ENCODE results near the gene PPP1R36. TPM values are rescaled to one million over a fixed set of nuclear protein-coding genes. Genes with fewer than 3 reads are reported as not detected.
A peak's percentile ranks its signal among the peaks of the same experiment; 100 is the strongest.
"Not testable (repeated sequence)": the region's sequence is repeated elsewhere in the genome, so short reads cannot be mapped to it uniquely, and the experiment has no call there.

PPP1R36 gene
- total RNA-seq, 1 donor from 2014 or later = 0.33 TPM

DNA sequence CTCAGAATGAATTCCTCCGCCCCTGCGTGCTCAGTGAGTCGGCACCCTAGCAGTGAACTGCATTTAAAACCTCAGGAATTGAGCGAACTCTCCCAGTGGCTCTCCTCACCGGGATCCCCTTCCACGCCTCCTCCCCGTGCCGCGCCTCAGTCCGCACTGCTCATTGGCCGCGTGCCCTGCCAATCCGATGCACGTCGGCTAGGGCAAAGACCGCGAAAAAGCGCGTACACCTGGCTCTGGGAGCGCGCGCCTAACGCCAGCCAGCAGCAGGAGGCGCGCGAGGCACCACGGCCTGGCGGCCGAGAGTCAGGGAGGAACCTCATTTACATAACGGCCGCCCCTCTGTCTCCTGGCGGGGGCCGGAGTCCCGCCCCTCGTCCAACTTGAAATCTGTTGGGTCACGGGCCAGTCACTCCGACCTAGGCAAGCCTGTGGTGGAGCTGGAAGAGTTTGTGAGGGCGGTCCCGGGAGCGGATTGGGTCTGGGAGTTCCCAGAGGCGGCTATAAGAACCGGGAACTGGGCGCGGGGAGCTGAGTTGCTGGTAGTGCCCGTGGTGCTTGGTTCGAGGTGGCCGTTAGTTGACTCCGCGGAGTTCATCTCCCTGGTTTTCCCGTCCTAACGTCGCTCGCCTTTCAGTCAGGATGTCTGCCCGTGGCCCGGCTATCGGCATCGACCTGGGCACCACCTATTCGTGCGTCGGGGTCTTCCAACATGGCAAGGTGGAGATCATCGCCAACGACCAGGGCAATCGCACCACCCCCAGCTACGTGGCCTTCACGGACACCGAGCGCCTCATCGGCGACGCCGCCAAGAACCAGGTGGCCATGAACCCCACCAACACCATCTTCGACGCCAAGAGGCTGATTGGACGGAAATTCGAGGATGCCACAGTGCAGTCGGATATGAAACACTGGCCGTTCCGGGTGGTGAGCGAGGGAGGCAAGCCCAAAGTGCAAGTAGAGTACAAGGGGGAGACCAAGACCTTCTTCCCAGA, 9.3 kb upstream of the PPP1R36 start, which contains the start of gene HSPA2:
HSPA2 (plus strand) TSS at position 534 of the 995 bp plus-strand sequence; CDS start at position 643, 109 bp downstream.
- peak; percentile 98 for DNase-seq
- Mint-ChIP-seq H3K36me3 (ENCODE audit: low read depth) (peaks cover 9% of the 10 kb centered on the region), H3K9me3 (peaks cover 7% of the 10 kb centered on the region), H3K4me3 (peak within 1 kb of the TSS; percentile 86), H3K4me1 (peaks cover 20% of the 10 kb centered on the region), H3K27ac (peak within 1 kb of the TSS; percentile 93), H3K27me3 (peaks cover 46% of the 10 kb centered on the region)
- intact Hi-C loops (cut with micrococcal nuclease) = loop anchor here (1.0 to 5.0 kb wide), 5 partner anchors 37 to 898 kb away; partner anchors contain the start of gene ZBTB25

DNA sequence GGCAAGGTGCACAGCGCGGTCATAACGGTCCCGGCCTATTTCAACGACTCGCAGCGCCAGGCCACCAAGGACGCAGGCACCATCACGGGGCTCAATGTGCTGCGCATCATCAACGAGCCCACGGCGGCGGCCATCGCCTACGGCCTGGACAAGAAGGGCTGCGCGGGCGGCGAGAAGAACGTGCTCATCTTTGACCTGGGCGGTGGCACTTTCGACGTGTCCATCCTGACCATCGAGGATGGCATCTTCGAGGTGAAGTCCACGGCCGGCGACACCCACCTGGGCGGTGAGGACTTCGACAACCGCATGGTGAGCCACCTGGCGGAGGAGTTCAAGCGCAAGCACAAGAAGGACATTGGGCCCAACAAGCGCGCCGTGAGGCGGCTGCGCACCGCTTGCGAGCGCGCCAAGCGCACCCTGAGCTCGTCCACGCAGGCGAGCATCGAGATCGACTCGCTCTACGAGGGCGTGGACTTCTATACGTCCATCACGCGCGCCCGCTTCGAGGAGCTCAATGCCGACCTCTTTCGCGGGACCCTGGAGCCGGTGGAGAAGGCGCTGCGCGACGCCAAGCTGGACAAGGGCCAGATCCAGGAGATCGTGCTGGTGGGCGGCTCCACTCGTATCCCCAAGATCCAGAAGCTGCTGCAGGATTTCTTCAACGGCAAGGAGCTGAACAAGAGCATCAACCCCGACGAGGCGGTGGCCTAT, 8.3 kb upstream of the PPP1R36 start:
- Mint-ChIP-seq H3K27me3 (peaks cover 47% of the 10 kb centered on the region), H3K4me1 (peaks cover 20% of the 10 kb centered on the region), H3K9me3 (peaks cover 7% of the 10 kb centered on the region), H3K4me3 (peak overlapping the region; percentile 86), H3K36me3 (ENCODE audit: low read depth) (peaks cover 9% of the 10 kb centered on the region), H3K27ac (peak overlapping the region; percentile 45)
- DNase-seq = peak; percentile 74
- intact Hi-C loops (cut with micrococcal nuclease) = loop anchor here (2.0 to 5.0 kb wide), 4 partner anchors 95 to 899 kb away; no protein-coding TSS in a partner anchor

DNA sequence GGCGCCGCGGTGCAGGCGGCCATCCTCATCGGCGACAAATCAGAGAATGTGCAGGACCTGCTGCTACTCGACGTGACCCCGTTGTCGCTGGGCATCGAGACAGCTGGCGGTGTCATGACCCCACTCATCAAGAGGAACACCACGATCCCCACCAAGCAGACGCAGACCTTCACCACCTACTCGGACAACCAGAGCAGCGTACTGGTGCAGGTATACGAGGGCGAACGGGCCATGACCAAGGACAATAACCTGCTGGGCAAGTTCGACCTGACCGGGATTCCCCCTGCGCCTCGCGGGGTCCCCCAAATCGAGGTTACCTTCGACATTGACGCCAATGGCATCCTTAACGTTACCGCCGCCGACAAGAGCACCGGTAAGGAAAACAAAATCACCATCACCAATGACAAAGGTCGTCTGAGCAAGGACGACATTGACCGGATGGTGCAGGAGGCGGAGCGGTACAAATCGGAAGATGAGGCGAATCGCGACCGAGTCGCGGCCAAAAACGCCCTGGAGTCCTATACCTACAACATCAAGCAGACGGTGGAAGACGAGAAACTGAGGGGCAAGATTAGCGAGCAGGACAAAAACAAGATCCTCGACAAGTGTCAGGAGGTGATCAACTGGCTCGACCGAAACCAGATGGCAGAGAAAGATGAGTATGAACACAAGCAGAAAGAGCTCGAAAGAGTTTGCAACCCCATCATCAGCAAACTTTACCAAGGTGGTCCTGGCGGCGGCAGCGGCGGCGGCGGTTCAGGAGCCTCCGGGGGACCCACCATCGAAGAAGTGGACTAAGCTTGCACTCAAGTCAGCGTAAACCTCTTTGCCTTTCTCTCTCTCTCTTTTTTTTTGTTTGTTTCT, 7.6 kb upstream of the PPP1R36 start:
- H3K4me3 Mint-ChIP-seq = peak overlapping the region; percentile 86
- intact Hi-C loops (cut with micrococcal nuclease) = loop anchor here (2.0 to 5.0 kb wide), 4 partner anchors 95 to 899 kb away; no protein-coding TSS in a partner anchor
- no peak overlapping the region for H3K27ac Mint-ChIP-seq
- H3K4me1 Mint-ChIP-seq = peaks cover 20% of the 10 kb centered on the region
- peaks cover 9% of the 10 kb centered on the region for H3K36me3 Mint-ChIP-seq (ENCODE audit: low read depth)
- DNase-seq = no peak
- H3K27me3 Mint-ChIP-seq = peaks cover 47% of the 10 kb centered on the region
- H3K9me3 Mint-ChIP-seq = peaks cover 7% of the 10 kb centered on the region

DNA sequence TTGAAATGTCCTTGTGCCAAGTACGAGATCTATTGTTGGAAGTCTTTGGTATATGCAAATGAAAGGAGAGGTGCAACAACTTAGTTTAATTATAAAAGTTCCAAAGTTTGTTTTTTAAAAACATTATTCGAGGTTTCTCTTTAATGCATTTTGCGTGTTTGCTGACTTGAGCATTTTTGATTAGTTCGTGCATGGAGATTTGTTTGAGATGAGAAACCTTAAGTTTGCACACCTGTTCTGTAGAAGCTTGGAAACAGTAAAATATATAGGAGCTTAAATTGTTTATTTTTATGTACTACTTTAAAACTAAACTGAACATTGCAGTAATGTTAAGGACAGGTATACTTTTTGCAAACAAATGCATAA, 6.9 kb upstream of the PPP1R36 start:
- Mint-ChIP-seq H3K9me3 (peaks cover 7% of the 10 kb centered on the region), H3K4me3 (peak overlapping the region; percentile 86), H3K36me3 (ENCODE audit: low read depth) (peaks cover 9% of the 10 kb centered on the region), H3K4me1 (peaks cover 20% of the 10 kb centered on the region), H3K27me3 (peaks cover 47% of the 10 kb centered on the region), H3K27ac (no peak overlapping the region)
- intact Hi-C loops (cut with micrococcal nuclease) = loop anchor here (5.0 kb wide), 2 partner anchors 164 to 339 kb away; no protein-coding TSS in a partner anchor
- DNase-seq = peak; percentile 27

DNA sequence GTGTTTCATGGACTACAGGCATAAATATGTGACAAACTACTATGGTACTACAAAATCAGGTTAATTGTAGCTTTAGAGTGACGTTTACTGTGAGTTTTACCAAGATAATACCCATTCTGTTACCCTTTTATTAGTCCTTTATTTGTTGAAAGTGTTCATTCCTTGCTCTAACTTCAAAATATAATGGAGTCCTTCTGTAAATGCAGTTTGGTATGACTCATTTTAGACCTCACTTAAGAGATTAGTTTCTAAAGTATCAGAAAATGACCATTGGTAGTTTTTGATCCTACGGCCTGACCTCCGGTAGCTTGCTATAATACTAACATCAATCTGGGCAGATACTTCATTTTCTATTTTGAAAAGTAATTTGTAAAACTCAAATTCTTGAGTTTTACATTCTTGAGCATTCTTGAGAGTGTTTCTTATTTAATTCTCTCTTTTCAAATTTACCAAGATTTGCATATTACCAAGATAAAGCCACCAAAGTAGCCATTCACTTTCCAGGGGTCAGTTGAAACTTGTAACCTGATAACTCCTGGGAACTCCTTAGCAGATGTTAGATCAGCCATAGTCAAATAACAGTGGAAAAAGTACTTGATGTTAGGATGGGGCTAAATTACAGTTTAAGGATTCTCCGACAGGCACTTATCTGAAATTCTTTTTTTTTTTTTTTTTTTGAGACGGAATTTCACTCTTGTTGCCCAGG, 5.0 kb upstream of the PPP1R36 start:
- Mint-ChIP-seq H3K27me3 (peaks cover 54% of the 10 kb centered on the region), H3K27ac (no peak overlapping the region), H3K4me1 (peaks cover 21% of the 10 kb centered on the region), H3K9me3 (peaks cover 7% of the 10 kb centered on the region), H3K36me3 (ENCODE audit: low read depth) (peaks cover 9% of the 10 kb centered on the region), H3K4me3 (no peak overlapping the region)
- intact Hi-C loops (cut with micrococcal nuclease) = loop anchor here (5.0 kb wide), 2 partner anchors 163 to 338 kb away; no protein-coding TSS in a partner anchor
- no peak for DNase-seq

DNA sequence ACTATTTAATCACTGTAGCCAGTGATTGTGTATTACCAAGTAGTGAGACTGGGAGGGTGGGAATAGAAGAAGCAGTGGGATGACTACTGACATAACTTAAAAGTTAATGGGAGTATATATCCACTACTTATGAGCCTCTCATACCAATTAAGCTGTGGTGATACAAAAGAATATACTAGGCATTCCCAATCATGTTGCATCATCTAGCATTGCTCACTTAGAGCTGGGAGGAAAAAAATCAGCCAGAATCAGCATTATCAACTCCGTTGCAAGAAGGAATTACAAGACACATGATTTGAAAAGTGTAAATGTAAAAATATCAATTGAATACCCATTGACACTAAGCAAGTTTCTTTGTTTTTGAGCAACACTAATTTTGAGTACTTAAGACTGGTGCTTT, 745 bp upstream of the PPP1R36 start:
- peaks cover 50% of the 10 kb centered on the region for H3K27me3 Mint-ChIP-seq
- intact Hi-C loops (cut with micrococcal nuclease) = no loop called here
- no peak for DNase-seq
- H3K4me3 Mint-ChIP-seq = peak overlapping the region; percentile 58
- H3K36me3 Mint-ChIP-seq (ENCODE audit: low read depth) = peaks cover 2% of the 10 kb centered on the region
- no peaks in the 10 kb centered on the region for H3K9me3 Mint-ChIP-seq
- H3K4me1 Mint-ChIP-seq = peaks cover 10% of the 10 kb centered on the region
- H3K27ac Mint-ChIP-seq = no peak overlapping the region

DNA sequence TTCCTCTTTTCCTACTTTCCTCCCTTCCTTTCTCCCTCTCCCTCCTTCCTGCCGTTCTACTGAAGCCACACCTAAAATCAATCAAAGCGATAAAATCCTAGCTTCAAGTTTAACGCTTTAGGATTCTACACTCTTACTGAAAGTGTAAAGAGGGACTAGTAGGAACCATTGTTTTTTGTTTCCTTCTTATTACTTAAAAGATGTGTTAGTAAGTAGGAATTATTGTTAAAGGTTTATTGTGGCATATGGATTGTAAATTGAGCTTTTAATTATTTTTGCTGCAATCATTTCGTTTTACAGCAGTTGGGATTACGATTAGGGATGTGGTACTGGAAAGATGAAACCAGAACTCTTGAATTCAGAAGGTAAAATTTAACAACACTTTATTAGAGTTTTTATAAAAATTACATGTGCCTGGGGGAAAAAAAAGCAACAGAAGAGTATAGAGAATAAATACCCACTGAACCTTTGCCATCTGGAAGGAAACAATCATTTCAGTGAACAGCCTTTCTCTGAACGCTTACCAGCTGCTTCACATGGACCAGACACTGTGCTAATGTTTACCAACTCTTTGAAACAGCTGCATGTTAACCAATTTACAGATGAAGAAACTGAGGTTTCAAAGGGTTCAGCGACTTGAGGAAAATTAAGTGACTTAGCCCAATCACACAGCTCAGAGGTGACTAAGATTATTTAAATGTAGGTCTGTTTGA, 1.0 kb downstream of the PPP1R36 start:
- peaks cover 10% of the 10 kb centered on the region for H3K4me1 Mint-ChIP-seq

DNA sequence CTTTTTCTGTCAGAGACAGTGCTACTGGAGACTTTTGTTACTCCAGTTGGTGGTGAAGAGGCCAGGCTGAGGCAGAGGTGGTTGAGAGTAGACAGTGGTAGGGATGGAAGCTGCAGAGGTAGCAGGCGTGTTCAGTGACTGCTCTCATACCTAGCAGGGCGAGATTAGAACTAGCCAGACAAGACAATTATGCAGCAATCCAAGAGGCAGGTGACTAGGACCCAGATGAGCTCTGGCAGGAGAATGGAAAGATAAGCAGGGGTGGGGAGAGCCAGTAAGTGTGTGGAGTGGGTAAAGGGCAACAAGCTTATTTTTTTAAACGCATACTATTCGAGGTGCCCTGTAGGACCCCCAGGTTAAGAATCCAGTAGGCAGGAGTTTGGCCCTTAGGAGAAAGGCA, 4.8 kb downstream of the PPP1R36 start:
- H3K4me3 Mint-ChIP-seq = no peak overlapping the region
- H3K27me3 Mint-ChIP-seq = peaks cover 43% of the 10 kb centered on the region
- H3K4me1 Mint-ChIP-seq = peaks cover 6% of the 10 kb centered on the region
- no peak overlapping the region for H3K27ac Mint-ChIP-seq
- H3K9me3 Mint-ChIP-seq = no peaks in the 10 kb centered on the region
- intact Hi-C loops (cut with micrococcal nuclease) = no loop called here
- peak; percentile 50 for DNase-seq
- peaks cover 2% of the 10 kb centered on the region for H3K36me3 Mint-ChIP-seq (ENCODE audit: low read depth)

More for the DNA sequence above, 1.0 kb downstream of the PPP1R36 start:
- Mint-ChIP-seq H3K9me3 (no peaks in the 10 kb centered on the region), H3K27me3 (peaks cover 54% of the 10 kb centered on the region), H3K27ac (no peak overlapping the region), H3K4me3 (peak overlapping the region; percentile 59), H3K36me3 (ENCODE audit: low read depth) (peaks cover 2% of the 10 kb centered on the region)
- peak; percentile 32 for DNase-seq
- intact Hi-C loops (cut with micrococcal nuclease) = no loop called here

DNA sequence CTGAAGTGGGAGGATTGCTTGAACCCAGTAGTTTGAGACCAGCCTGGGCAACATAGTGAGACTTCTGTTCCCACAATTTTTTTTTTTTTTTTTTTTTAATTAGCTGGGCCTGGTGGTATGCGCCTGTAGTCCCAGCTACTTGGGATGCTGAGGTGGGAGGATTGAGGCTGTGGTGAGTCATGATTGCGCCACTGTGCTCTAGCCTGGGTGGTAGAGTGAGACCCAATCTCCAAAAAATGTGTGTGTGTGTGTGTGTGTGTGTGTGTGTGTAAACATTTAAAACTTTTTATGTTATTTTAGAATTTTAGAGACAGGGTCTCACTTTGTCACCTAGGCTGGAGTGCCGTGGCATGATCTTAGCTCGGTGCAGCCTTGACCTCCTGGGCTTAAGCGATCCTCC, 6.8 kb downstream of the PPP1R36 start:
- DNase-seq = no peak
- H3K36me3 Mint-ChIP-seq (ENCODE audit: low read depth) = no peaks in the 10 kb centered on the region
- peaks cover 9% of the 10 kb centered on the region for H3K4me1 Mint-ChIP-seq
- H3K27me3 Mint-ChIP-seq = peaks cover 29% of the 10 kb centered on the region
- no peak overlapping the region for H3K4me3 Mint-ChIP-seq
- no peak overlapping the region for H3K27ac Mint-ChIP-seq
- H3K9me3 Mint-ChIP-seq = no peaks in the 10 kb centered on the region
- intact Hi-C loops (cut with micrococcal nuclease) = no loop called here

DNA sequence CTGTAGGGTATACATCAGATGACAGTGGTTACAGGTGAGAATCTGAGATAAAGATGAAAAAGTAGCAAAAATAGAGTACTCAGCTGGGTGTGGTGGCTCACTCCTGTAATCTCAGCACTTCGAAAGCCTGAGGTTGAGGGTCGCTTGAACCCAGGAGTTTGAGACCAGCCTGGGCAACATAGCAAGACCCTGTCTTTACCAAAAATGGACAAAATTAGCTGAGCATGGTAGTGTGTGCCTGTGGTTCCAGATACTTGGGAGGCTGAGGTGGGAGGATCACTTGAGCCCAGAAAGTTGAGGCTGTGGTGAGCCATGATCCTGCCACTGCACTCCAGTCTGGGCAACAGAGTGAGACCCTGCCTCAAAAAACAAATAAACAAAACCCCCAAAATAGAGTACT, 8.5 kb downstream of the PPP1R36 start:
- H3K27ac Mint-ChIP-seq; H3K36me3 Mint-ChIP-seq (ENCODE audit: low read depth); intact Hi-C loops (cut with micrococcal nuclease); H3K4me3 Mint-ChIP-seq; DNase-seq; H3K9me3 Mint-ChIP-seq: not testable (repeated sequence)
- Mint-ChIP-seq H3K4me1 (peaks cover 11% of the 10 kb centered on the region), H3K27me3 (peaks cover 16% of the 10 kb centered on the region)

DNA sequence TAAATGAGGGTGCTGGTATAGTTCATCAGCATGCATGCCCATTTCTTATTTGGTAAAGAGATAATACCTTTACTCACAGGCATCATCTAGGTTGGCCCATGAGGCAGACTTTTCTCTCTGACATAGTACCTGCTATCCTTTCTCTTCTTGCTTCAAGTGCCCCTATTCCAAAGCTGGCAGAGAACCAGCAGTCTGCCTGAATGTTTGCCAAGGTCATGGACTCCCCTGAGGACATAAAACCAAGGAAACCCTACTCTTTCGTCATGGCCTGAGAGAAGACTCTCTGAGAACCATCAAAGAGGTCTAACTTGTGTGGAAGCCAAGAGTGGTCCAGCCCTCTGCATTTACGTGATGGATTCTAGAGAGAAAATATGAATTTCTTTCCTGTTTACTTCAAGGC, 11.9 kb downstream of the PPP1R36 start:
- Mint-ChIP-seq H3K9me3 (no peaks in the 10 kb centered on the region), H3K36me3 (ENCODE audit: low read depth) (no peaks in the 10 kb centered on the region), H3K27ac (no peak overlapping the region), H3K27me3 (peaks cover 14% of the 10 kb centered on the region), H3K4me3 (no peak overlapping the region), H3K4me1 (peaks cover 11% of the 10 kb centered on the region)
- no peak for DNase-seq
- intact Hi-C loops (cut with micrococcal nuclease) = no loop called here

DNA sequence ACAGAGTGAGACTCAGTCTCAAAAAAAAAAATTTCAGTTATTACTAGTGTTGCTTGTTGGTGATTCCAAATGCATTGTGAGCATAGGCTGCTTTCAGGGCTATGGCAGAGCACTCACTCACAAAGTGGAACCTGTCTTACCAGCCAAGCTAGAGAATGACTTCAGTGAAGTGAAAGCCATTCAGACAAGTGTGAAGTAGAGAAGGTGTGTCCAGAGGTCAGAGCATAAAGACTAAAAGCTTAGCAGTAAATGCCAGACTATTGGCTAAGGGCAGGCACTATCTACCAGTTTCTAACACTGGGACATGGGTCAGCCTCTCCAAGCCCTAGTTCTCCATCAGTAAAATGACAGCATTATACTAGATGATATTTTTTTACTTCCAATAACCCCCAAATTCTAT, 12.7 kb downstream of the PPP1R36 start:
- Mint-ChIP-seq H3K9me3 (no peaks in the 10 kb centered on the region), H3K27me3 (peaks cover 20% of the 10 kb centered on the region), H3K4me3 (no peak overlapping the region), H3K4me1 (peaks cover 11% of the 10 kb centered on the region), H3K36me3 (ENCODE audit: low read depth) (no peaks in the 10 kb centered on the region), H3K27ac (no peak overlapping the region)
- intact Hi-C loops (cut with micrococcal nuclease) = no loop called here
- DNase-seq = no peak
